ENCODE measurements around the gene SLC66A2. TPM values are rescaled to one million over a fixed set of nuclear protein-coding genes. Genes with fewer than 3 reads are reported as not detected.

Gene SLC66A2
- total and polyA plus RNA-seq, 10 of the 15 experiments (the other 5 are each of a cell fraction or from before 2014, with no cell fraction given), result 0.69 to 42.5 (median 14.8) TPM

- TF ChIP-seq REST (IDR thresholded peaks at IDR 0.05; ENCODE audit: low read depth, low read length), result no peak
- no peak for TF ChIP-seq GABPA (IDR thresholded peaks at IDR 0.05; ENCODE audit: low read depth)
- no peak for TF ChIP-seq ZBTB33 (IDR thresholded peaks at IDR 0.05)
- peak; percentile 86 for TF ChIP-seq IKZF1 (conservative IDR thresholded peaks at IDR 0.05)
- no peak for TF ChIP-seq RAD21 (IDR thresholded peaks at IDR 0.05; ENCODE audit: insufficient read depth, low read depth, low read length)
- TF ChIP-seq TARDBP (IDR thresholded peaks at IDR 0.05; ENCODE audit: borderline replicate concordance), result no peak
- TF ChIP-seq, protein P1, sequence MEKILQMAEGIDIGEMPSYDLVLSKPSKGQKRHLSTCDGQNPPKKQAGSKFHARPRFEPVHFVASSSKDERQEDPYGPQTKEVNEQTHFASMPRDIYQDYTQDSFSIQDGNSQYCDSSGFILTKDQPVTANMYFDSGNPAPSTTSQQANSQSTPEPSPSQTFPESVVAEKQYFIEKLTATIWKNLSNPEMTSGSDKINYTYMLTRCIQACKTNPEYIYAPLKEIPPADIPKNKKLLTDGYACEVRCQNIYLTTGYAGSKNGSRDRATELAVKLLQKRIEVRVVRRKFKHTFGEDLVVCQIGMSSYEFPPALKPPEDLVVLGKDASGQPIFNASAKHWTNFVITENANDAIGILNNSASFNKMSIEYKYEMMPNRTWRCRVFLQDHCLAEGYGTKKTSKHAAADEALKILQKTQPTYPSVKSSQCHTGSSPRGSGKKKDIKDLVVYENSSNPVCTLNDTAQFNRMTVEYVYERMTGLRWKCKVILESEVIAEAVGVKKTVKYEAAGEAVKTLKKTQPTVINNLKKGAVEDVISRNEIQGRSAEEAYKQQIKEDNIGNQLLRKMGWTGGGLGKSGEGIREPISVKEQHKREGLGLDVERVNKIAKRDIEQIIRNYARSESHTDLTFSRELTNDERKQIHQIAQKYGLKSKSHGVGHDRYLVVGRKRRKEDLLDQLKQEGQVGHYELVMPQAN (conservative IDR thresholded peaks at IDR 0.05), result 0 out of 2 replicates have a peak, but pooled peaks have one; percentile 30
- no peak for TF ChIP-seq SIX5 (IDR thresholded peaks at IDR 0.05; ENCODE audit: low read depth, low read length, severe bottlenecking)
- TF ChIP-seq TBL1XR1 (IDR thresholded peaks at IDR 0.05; ENCODE audit: low read depth, low read length), result no peak
- TF ChIP-seq TCF12 (IDR thresholded peaks at IDR 0.05; ENCODE audit: low read depth, low read length), result no peak
- peak; percentile 18; the same call in 1 of the 2 replicates for TF ChIP-seq PAX5 (IDR thresholded peaks at IDR 0.05; ENCODE audit: borderline replicate concordance, low read depth, low read length)
- no peak for TF ChIP-seq CHD4 (IDR thresholded peaks at IDR 0.05)
- TF ChIP-seq, protein P2, sequence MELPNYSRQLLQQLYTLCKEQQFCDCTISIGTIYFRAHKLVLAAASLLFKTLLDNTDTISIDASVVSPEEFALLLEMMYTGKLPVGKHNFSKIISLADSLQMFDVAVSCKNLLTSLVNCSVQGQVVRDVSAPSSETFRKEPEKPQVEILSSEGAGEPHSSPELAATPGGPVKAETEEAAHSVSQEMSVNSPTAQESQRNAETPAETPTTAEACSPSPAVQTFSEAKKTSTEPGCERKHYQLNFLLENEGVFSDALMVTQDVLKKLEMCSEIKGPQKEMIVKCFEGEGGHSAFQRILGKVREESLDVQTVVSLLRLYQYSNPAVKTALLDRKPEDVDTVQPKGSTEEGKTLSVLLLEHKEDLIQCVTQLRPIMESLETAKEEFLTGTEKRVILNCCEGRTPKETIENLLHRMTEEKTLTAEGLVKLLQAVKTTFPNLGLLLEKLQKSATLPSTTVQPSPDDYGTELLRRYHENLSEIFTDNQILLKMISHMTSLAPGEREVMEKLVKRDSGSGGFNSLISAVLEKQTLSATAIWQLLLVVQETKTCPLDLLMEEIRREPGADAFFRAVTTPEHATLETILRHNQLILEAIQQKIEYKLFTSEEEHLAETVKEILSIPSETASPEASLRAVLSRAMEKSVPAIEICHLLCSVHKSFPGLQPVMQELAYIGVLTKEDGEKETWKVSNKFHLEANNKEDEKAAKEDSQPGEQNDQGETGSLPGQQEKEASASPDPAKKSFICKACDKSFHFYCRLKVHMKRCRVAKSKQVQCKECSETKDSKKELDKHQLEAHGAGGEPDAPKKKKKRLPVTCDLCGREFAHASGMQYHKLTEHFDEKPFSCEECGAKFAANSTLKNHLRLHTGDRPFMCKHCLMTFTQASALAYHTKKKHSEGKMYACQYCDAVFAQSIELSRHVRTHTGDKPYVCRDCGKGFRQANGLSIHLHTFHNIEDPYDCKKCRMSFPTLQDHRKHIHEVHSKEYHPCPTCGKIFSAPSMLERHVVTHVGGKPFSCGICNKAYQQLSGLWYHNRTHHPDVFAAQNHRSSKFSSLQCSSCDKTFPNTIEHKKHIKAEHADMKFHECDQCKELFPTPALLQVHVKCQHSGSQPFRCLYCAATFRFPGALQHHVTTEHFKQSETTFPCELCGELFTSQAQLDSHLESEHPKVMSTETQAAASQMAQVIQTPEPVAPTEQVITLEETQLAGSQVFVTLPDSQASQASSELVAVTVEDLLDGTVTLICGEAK (IDR thresholded peaks at IDR 0.05; ENCODE audit: borderline replicate concordance), result no peak
- no peak for TF ChIP-seq BMI1 (IDR thresholded peaks at IDR 0.05; ENCODE audit: borderline replicate concordance)
- TF ChIP-seq SPI1 (IDR thresholded peaks at IDR 0.05; ENCODE audit: borderline replicate concordance, insufficient read depth, low read depth, low read length), result no peak
These were observed at the start of gene SLC66A2 (continued) for GRCh38 chr18:79951545-79952455.

Data from GM12878 (cell line).